Naive thymus-derived CD4-positive, alpha-beta T cell (primary cell): ENCODE results near the gene DDX56. TPM values are rescaled to one million over a fixed set of nuclear protein-coding genes. Genes with fewer than 3 reads are reported as not detected.
A peak's percentile ranks its signal among the peaks of the same experiment; 100 is the strongest.

Experiments used
- ATAC-seq: fragments of 150-1000 bp; cut with Tn5 transposase; 2 replicates; pipeline ENCODE4 v1.10.0; 2021; ENCODE audit warnings: mild to moderate bottlenecking, moderate library complexity
- CTCF ChIA-PET: fragments of 350-600 bp; sonication (Branson Sonifier 250); formaldehyde crosslinking; loops from one replicate; lab custom pipeline; 2021; ENCODE audit warnings: antibody characterized with exemption; lab: Charles Lee
- POLR2A ChIA-PET: fragments of 350-600 bp; sonication (Branson Sonifier 250); formaldehyde crosslinking; loops from one replicate; lab custom pipeline; 2021; ENCODE audit warnings: antibody characterized with exemption, inconsistent platforms; lab: Charles Lee
- DNase-seq, 9 donors: peaks; one replicate each; pipeline versions ENCODE4 v3.0.0 to v3.0.0-alpha.2; 2020 to 2022; ENCODE audit warnings: mixed read lengths in 1 of 9
- H3K27ac ChIP-seq: one replicate; pipeline ENCODE4 v1.7.0; 2013; ENCODE audit warnings: mild to moderate bottlenecking, low read depth, low read length, moderate library complexity
- H3K27me3 ChIP-seq, 2 donors: one replicate each; pipeline ENCODE4 v1.7.0; 2013; ENCODE audit warnings: low read length in 2 of 2, mild to moderate bottlenecking in 2 of 2, moderate library complexity in 2 of 2; ENCODE audit not compliant: control insufficient read depth in 2 of 2, insufficient read depth in 2 of 2
- H3K36me3 ChIP-seq, 3 experiments: 1 replicate in 2 of 3; 2 replicates in 1 of 3; pipeline ENCODE4 v1.7.0; 2013; ENCODE audit warnings: low read length in 3 of 3, mild to moderate bottlenecking in 3 of 3, moderate library complexity in 1 of 3; ENCODE audit not compliant: insufficient read depth in 3 of 3, control insufficient read depth in 2 of 3
- H3K4me1 ChIP-seq, 2 donors: one replicate each; pipeline ENCODE4 v1.7.0; 2013; ENCODE audit warnings: low read length in 2 of 2, mild to moderate bottlenecking in 2 of 2, moderate library complexity in 1 of 2; ENCODE audit not compliant: control insufficient read depth in 2 of 2, insufficient read depth in 2 of 2
- H3K4me3 ChIP-seq: 2 replicates; pipeline ENCODE4 v1.7.0; 2013; ENCODE audit warnings: mild to moderate bottlenecking, low read length
- H3K9me3 ChIP-seq, 3 experiments: 1 replicate in 2 of 3; 2 replicates in 1 of 3; pipeline ENCODE4 v1.7.0; 2013; ENCODE audit warnings: low read length in 3 of 3; ENCODE audit not compliant: control insufficient read depth in 2 of 3
- H3K27ac Mint-ChIP-seq, 9 donors: one replicate each; pipeline ENCODE4 v1.8.0; 2020 to 2022; ENCODE audit warnings: mixed read lengths in 9 of 9, mild to moderate bottlenecking in 8 of 9, moderate library complexity in 5 of 9, inconsistent platforms in 2 of 9
- H3K27me3 Mint-ChIP-seq, 5 donors: one replicate each; pipeline ENCODE4 v1.8.0; 2021 to 2022; ENCODE audit warnings: mixed read lengths in 5 of 5, mild to moderate bottlenecking in 1 of 5
- H3K36me3 Mint-ChIP-seq, 5 donors: one replicate each; pipeline ENCODE4 v1.8.0; 2020 to 2022; ENCODE audit warnings: mixed read lengths in 5 of 5, mild to moderate bottlenecking in 3 of 5, inconsistent platforms in 1 of 5
- H3K4me1 Mint-ChIP-seq, 7 donors: one replicate each; pipeline ENCODE4 v1.8.0; 2020 to 2022; ENCODE audit warnings: mixed read lengths in 7 of 7, mild to moderate bottlenecking in 3 of 7, inconsistent platforms in 1 of 7
- H3K4me3 Mint-ChIP-seq, 10 donors: one replicate each; pipeline ENCODE4 v1.8.0; 2020 to 2022; ENCODE audit warnings: mild to moderate bottlenecking in 10 of 10, mixed read lengths in 10 of 10, moderate library complexity in 6 of 10, inconsistent platforms in 2 of 10
- H3K9me3 Mint-ChIP-seq, 11 donors: one replicate each; pipeline ENCODE4 v1.8.0; 2020 to 2022; ENCODE audit warnings: mixed read lengths in 11 of 11, mild to moderate bottlenecking in 4 of 11, inconsistent platforms in 1 of 11, moderate library complexity in 1 of 11
- intact Hi-C, 2 donors: fragments of 100-400 bp; cut with micrococcal nuclease; formaldehyde crosslinking; loops; one replicate each; pipeline ENCODE4 v1.15.1; 2023
- polyA plus RNA-seq, 2 donors: library from polyadenylated mRNA; unstranded; fragments of 300-500 nt; fragmentation: Illumina TruSeq; gene quantifications; one replicate each; pipeline ENCODE4 v1.2.3, GENCODE V29; 2021
- total RNA-seq, 6 experiments: library from RNA in 5 of 6; stranded (reverse) in 5 of 6; gene quantifications; 1 replicate in 5 of 6; 2 replicates in 1 of 6; pipeline ENCODE4 v1.2.3 and lab custom pipeline; 2021 to 2026

The DDX56 gene
- total and polyA plus RNA-seq, 7 experiments from 2014 or later: 43.6 to 124 (median 94.7) TPM

GRCh38 chr7:44574287-44574872, 672 bp upstream of the DDX56 start:
- Histone ChIP-seq H3K4me3 (peak overlapping the region; percentile 95), H3K27ac (peak overlapping the region; percentile 95), H3K9me3 (no peaks in the 10 kb centered on the region), H3K27me3 (no peaks in the 10 kb centered on the region), H3K4me1 (peaks cover 19 to 27% of the 10 kb centered on the region in 2 donors), H3K36me3 (peaks cover 16 to 50% (median 41%) of the 10 kb centered on the region in 3 experiments)
- ChIA-PET CTCF (interaction anchor here (2.7 kb wide), 1 partner anchor 9 kb away, joined by 14 read pairs; no protein-coding TSS in a partner anchor), POLR2A (interaction anchor here (0.6 to 4.5 kb wide), 21 partner anchors 8 to 1347 kb away, joined by 3 to 51 read pairs (median 5); partner anchors contain the start of genes H2AZ2, IGFBP3, NUDCD3 and OGDH)
- intact Hi-C loops: loop anchor here (1.0 to 5.0 kb wide), 8 partner anchors 8 to 557 kb away; partner anchors contain the start of genes TMED4 (in 2 of the 2), NUDCD3 (in 1 of the 2), OGDH (in 1 of the 2) and POLD2 (in 1 of the 2)
- Mint-ChIP-seq H3K27ac (peak overlapping the region; percentile 92 to 99 (median 98)), H3K4me1 (peaks cover 21 to 55% (median 39%) of the 10 kb centered on the region in 7 donors), H3K27me3 (no peaks in the 10 kb centered on the region), H3K9me3 (no peaks in the 10 kb centered on the region), H3K36me3 (peaks cover 5 to 37% (median 21%) of the 10 kb centered on the region in 5 donors), H3K4me3 (peak overlapping the region; percentile 91 to 98 (median 95))
- peak in 1 of 9 donors; percentile 7 for DNase-seq
- no peak for ATAC-seq

DNA sequence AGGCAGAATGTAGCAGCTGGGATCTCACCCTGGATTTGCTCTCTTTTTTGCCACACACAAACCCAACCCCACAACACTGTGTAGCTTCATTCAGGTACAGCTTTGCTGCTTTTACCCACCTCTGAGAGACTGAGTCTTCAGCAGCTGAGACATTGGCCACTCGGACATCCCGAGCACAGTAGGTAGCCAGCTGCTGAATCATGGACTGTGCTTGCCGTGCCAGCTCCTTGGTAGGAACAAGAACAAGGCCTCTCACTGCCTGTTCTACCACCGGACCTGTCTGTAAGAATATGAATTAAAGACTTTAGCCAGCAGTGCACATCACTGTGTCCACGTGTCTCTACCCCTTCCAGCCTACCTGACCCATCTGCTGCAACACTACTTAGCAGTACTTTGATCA, 937 bp downstream of the DDX56 start:
- intact Hi-C loops: loop anchor here (1.0 to 5.0 kb wide), 4 partner anchors 82 to 555 kb away; partner anchors contain the start of genes NUDCD3 (in 1 of the 2) and POLD2 (in 1 of the 2)
- Histone ChIP-seq H3K4me1 (peaks cover 19 to 27% of the 10 kb centered on the region in 2 donors), H3K4me3 (peak overlapping the region; percentile 95), H3K27ac (peak overlapping the region; percentile 95), H3K27me3 (no peaks in the 10 kb centered on the region), H3K36me3 (peaks cover 21 to 53% (median 50%) of the 10 kb centered on the region in 3 experiments), H3K9me3 (no peaks in the 10 kb centered on the region)
- peak overlapping the region; percentile 92 to 99 (median 98) for H3K27ac Mint-ChIP-seq
- ChIA-PET CTCF (interaction anchor here (0.8 to 1.3 kb wide), 3 partner anchors 15 to 563 kb away, joined by 3 to 5 read pairs (median 3); no protein-coding TSS in a partner anchor), POLR2A (interaction anchor here (0.6 to 4.5 kb wide), 13 partner anchors 8 to 704 kb away, joined by 3 to 51 read pairs (median 5); partner anchors contain the start of genes H2AZ2, MRPS24, NUDCD3 and OGDH)
- no peaks in the 10 kb centered on the region for H3K9me3 Mint-ChIP-seq
- H3K4me3 Mint-ChIP-seq: peak overlapping the region; percentile 91 to 98 (median 95)
- DNase-seq (no peak), ATAC-seq (no peak)
- peaks cover 7 to 46% (median 24%) of the 10 kb centered on the region in 5 donors for H3K36me3 Mint-ChIP-seq
- H3K27me3 Mint-ChIP-seq: no peaks in the 10 kb centered on the region
- H3K4me1 Mint-ChIP-seq: peaks cover 20 to 48% (median 33%) of the 10 kb centered on the region in 7 donors

DNA sequence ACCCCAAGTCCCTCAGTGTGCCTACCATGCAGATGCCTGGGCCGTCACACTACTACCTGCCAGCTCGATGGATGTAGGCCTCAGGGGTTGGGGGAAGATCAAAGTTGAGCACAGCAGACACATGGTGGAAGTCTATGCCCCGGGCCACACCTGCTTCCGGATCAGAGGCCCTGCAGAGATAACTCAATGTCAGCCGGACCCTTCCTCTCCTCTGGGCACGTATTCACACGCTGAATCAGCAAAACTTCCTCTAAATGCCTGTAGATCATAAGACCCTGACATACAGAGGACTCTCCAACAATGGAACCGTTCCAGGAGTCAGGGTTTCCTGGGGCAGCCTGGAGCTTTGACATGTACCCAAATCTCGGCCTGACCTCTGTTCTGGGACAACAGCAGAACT, 3.7 kb downstream of the DDX56 start:
- ATAC-seq (no peak), DNase-seq (no peak)
- Mint-ChIP-seq H3K4me3 (no peak overlapping the region), H3K27ac (peak overlapping the region in 3 of 9 donors; percentile 13 to 67 (median 32)), H3K9me3 (no peaks in the 10 kb centered on the region), H3K4me1 (peaks cover 21 to 47% (median 37%) of the 10 kb centered on the region in 7 donors), H3K36me3 (peaks cover 7 to 52% (median 22%) of the 10 kb centered on the region in 5 donors), H3K27me3 (no peaks in the 10 kb centered on the region)
- intact Hi-C loops: loop anchor here in 1 of 2 donors (5.0 kb wide), 2 partner anchors 448 to 553 kb away; partner anchors contain the start of gene POLD2
- POLR2A ChIA-PET: interaction anchor here (2.5 to 3.3 kb wide), 2 partner anchors 12 to 80 kb away, joined by 8 to 18 read pairs; partner anchors contain the start of genes NUDCD3 and TMED4
- Histone ChIP-seq H3K9me3 (no peaks in the 10 kb centered on the region), H3K4me1 (peaks cover 17 to 23% of the 10 kb centered on the region in 2 donors), H3K36me3 (peaks cover 21 to 74% (median 53%) of the 10 kb centered on the region in 3 experiments), H3K27me3 (no peaks in the 10 kb centered on the region), H3K27ac (no peak overlapping the region), H3K4me3 (no peak overlapping the region)
- CTCF ChIA-PET: interaction anchor here (0.8 kb wide), 1 partner anchor 353 kb away, joined by 4 read pairs; no protein-coding TSS in a partner anchor

- Mint-ChIP-seq H3K27ac (peak overlapping the region in 3 of 9 donors; percentile 19 to 79 (median 51)), H3K4me3 (no peak overlapping the region)
- intact Hi-C loops: no loop called here
Measured at GRCh38 chr7:44568771-44569560, 4.7 kb downstream of the DDX56 start.

GRCh38 chr7:44567884-44568283, 5.8 kb downstream of the DDX56 start:
- Histone ChIP-seq H3K27me3 (no peaks in the 10 kb centered on the region), H3K9me3 (no peaks in the 10 kb centered on the region), H3K4me1 (peaks cover 8 to 12% of the 10 kb centered on the region in 2 donors), H3K27ac (no peak overlapping the region), H3K4me3 (no peak overlapping the region), H3K36me3 (peaks cover 21 to 91% (median 57%) of the 10 kb centered on the region in 3 experiments)
- intact Hi-C loops: no loop called here
- H3K4me3 Mint-ChIP-seq: no peak overlapping the region
- peaks cover 7 to 55% (median 26%) of the 10 kb centered on the region in 5 donors for H3K36me3 Mint-ChIP-seq
- POLR2A ChIA-PET: interaction anchor here (1.1 to 3.3 kb wide), 3 partner anchors 9 to 14 kb away, joined by 3 to 18 read pairs (median 8); partner anchors contain the start of gene TMED4
- ATAC-seq (no peak), DNase-seq (no peak)
- H3K27ac Mint-ChIP-seq: peak overlapping the region in 1 of 9 donors; percentile 26
- H3K4me1 Mint-ChIP-seq: peaks cover 12 to 27% (median 25%) of the 10 kb centered on the region in 7 donors
- CTCF ChIA-PET: interaction anchor here (0.6 to 5.1 kb wide), 2 partner anchors 144 to 327 kb away, joined by 3 to 27 read pairs; no protein-coding TSS in a partner anchor
- no peaks in the 10 kb centered on the region for H3K27me3 Mint-ChIP-seq
- H3K9me3 Mint-ChIP-seq: no peaks in the 10 kb centered on the region

More at GRCh38 chr7:44568771-44569560, 4.7 kb downstream of the DDX56 start:
- H3K4me1 ChIP-seq: peaks cover 11 to 17% of the 10 kb centered on the region in 2 donors
- no peak overlapping the region for H3K4me3 ChIP-seq
- Mint-ChIP-seq H3K9me3 (no peaks in the 10 kb centered on the region), H3K27me3 (no peaks in the 10 kb centered on the region), H3K36me3 (peaks cover 7 to 56% (median 26%) of the 10 kb centered on the region in 5 donors), H3K4me1 (peaks cover 15 to 38% (median 29%) of the 10 kb centered on the region in 7 donors)
- no peak for ATAC-seq
- H3K9me3 ChIP-seq: no peaks in the 10 kb centered on the region
- peaks cover 21 to 84% (median 58%) of the 10 kb centered on the region in 3 experiments for H3K36me3 ChIP-seq
- POLR2A ChIA-PET: interaction anchor here (1.1 to 3.3 kb wide), 4 partner anchors 8 to 79 kb away, joined by 3 to 18 read pairs (median 8); partner anchors contain the start of genes NUDCD3 and TMED4
- no peak overlapping the region for H3K27ac ChIP-seq
- no peaks in the 10 kb centered on the region for H3K27me3 ChIP-seq
- CTCF ChIA-PET: interaction anchor here (5.1 kb wide), 1 partner anchor 328 kb away, joined by 27 read pairs; no protein-coding TSS in a partner anchor
- DNase-seq: no peak
